ENCODE results near the gene PPIG.
"Not testable (repeated sequence)": the region's sequence is repeated elsewhere in the genome, so short reads cannot be mapped to it uniquely, and the experiment has no call there.

DNA sequence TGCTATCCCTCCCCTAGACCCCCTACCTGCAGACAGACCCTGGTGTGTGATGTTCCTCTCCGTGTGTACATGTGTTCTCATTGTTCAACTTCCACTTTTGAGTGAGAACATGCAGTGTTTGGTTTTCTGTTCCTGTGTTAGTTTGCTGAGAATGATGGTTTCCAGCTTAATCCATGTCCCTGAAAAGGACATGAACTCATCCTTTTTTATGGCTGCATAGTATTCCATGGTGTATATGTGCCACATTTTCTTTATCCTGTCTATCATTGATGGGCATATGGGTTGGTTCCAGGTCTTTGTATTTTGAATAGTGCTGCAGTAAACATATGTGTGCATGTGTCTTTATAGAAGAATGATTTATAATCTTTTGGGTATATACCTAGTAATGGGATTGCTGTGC is 31.8 kb downstream of the PPIG start:
- TF ChIP-seq, protein P1, sequence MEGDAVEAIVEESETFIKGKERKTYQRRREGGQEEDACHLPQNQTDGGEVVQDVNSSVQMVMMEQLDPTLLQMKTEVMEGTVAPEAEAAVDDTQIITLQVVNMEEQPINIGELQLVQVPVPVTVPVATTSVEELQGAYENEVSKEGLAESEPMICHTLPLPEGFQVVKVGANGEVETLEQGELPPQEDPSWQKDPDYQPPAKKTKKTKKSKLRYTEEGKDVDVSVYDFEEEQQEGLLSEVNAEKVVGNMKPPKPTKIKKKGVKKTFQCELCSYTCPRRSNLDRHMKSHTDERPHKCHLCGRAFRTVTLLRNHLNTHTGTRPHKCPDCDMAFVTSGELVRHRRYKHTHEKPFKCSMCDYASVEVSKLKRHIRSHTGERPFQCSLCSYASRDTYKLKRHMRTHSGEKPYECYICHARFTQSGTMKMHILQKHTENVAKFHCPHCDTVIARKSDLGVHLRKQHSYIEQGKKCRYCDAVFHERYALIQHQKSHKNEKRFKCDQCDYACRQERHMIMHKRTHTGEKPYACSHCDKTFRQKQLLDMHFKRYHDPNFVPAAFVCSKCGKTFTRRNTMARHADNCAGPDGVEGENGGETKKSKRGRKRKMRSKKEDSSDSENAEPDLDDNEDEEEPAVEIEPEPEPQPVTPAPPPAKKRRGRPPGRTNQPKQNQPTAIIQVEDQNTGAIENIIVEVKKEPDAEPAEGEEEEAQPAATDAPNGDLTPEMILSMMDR (IDR thresholded peaks at IDR 0.05), result not testable (repeated sequence)
- TF ChIP-seq POLR2AphosphoS5 (IDR thresholded peaks at IDR 0.05), result not testable (repeated sequence)

Data from suprapubic skin (tissue), 3 donors.